ENCODE results near the gene PIP4P1. TPM values are rescaled to one million over a fixed set of nuclear protein-coding genes. Genes with fewer than 3 reads are reported as not detected.

Gene PIP4P1
- total and polyA plus RNA-seq, 2 of the 13 experiments (the other 11 are each of a cell fraction or from before 2014, with no cell fraction given), result 33.4 to 47.0 TPM

DNA sequence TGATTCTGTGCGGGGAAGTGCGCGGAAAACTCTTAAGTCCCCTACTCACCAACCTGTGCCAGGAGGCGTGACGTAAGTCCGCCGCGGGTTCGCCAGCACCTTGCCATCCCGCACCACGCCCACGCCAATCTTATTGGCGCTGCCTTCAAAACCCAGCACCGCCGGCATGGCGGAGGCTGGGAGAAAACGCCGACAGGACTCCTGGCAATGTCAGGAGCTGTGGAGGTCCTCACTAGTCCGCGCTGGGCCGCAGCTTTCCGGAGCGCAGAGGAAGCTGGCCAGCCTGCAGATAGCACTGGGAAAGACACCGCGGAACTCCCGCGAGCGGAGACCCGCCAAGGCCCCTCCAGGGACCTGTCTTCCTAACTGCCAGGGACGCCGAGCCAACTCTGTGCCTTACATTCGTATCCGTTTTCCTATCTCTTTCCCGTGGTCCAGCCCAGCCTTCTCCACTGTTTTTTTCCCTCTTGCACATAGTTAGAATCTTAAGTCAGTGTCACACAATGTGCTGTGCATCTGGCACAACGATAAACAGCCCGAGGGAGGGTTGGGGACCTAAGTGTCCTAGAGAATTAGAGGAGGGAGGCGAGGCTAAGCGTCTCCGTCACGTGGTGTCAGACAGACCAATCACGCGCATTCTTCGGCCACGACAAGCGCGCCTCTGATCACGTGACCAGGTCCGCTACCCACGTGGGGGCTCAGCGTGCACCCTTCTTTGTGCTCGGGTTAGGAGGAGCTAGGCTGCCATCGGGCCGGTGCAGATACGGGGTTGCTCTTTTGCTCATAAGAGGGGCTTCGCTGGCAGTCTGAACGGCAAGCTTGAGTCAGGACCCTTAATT, 6.5 kb downstream of the PIP4P1 start, which contains the start of the genes APEX1 and OSGEP (continued):
- TF ChIP-seq GABPB1 (CRISPR knock-in tag; IDR thresholded peaks at IDR 0.05) (peak; percentile 74), NR2F2 (IDR thresholded peaks at IDR 0.05; ENCODE audit: borderline replicate concordance, low read depth) (peak; percentile 16; the same call in 1 of the 2 replicates), MBNL3 (CRISPR knock-in tag; conservative IDR thresholded peaks at IDR 0.05) (no peak), XBP1 (CRISPR knock-in tag; IDR thresholded peaks at IDR 0.05) (no peak), SMC3 (IDR thresholded peaks at IDR 0.05; ENCODE audit: low read length) (no peak), HNRNPL (IDR thresholded peaks at IDR 0.05; ENCODE audit: low read depth, low read length) (peak; percentile 79), GATA4 (IDR thresholded peaks at IDR 0.05; ENCODE audit: borderline replicate concordance, low read depth) (peak; percentile 21), MIER3 (CRISPR knock-in tag; IDR thresholded peaks at IDR 0.05; ENCODE audit: borderline replicate concordance) (peak; percentile 81), TBP (CRISPR knock-in tag; IDR thresholded peaks at IDR 0.05) (no peak), CAMTA2 (CRISPR knock-in tag; IDR thresholded peaks at IDR 0.05; ENCODE audit: borderline replicate concordance) (peak; percentile 19; the same call in 1 of the 2 replicates), ZNF503 (CRISPR knock-in tag; IDR thresholded peaks at IDR 0.05) (no peak), CCDC6 (CRISPR knock-in tag; IDR thresholded peaks at IDR 0.05) (peak; percentile 50), KLF12 (CRISPR knock-in tag; IDR thresholded peaks at IDR 0.05; ENCODE audit: borderline replicate concordance) (peak; percentile 37), GPN1 (CRISPR knock-in tag; IDR thresholded peaks at IDR 0.05; ENCODE audit: borderline replicate concordance) (peak; percentile 33; the same call in 1 of the 2 replicates)
- TF ChIP-seq, protein P1, sequence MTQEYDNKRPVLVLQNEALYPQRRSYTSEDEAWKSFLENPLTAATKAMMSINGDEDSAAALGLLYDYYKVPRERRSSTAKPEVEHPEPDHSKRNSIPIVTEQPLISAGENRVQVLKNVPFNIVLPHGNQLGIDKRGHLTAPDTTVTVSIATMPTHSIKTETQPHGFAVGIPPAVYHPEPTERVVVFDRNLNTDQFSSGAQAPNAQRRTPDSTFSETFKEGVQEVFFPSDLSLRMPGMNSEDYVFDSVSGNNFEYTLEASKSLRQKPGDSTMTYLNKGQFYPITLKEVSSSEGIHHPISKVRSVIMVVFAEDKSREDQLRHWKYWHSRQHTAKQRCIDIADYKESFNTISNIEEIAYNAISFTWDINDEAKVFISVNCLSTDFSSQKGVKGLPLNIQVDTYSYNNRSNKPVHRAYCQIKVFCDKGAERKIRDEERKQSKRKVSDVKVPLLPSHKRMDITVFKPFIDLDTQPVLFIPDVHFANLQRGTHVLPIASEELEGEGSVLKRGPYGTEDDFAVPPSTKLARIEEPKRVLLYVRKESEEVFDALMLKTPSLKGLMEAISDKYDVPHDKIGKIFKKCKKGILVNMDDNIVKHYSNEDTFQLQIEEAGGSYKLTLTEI (CRISPR knock-in tag; conservative IDR thresholded peaks at IDR 0.05), result no peak
- TF ChIP-seq, protein P2, sequence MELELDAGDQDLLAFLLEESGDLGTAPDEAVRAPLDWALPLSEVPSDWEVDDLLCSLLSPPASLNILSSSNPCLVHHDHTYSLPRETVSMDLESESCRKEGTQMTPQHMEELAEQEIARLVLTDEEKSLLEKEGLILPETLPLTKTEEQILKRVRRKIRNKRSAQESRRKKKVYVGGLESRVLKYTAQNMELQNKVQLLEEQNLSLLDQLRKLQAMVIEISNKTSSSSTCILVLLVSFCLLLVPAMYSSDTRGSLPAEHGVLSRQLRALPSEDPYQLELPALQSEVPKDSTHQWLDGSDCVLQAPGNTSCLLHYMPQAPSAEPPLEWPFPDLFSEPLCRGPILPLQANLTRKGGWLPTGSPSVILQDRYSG (CRISPR knock-in tag; IDR thresholded peaks at IDR 0.05), result 0 out of 2 replicates have a peak, but pooled peaks have one; percentile 64
- TF ChIP-seq, protein P3, sequence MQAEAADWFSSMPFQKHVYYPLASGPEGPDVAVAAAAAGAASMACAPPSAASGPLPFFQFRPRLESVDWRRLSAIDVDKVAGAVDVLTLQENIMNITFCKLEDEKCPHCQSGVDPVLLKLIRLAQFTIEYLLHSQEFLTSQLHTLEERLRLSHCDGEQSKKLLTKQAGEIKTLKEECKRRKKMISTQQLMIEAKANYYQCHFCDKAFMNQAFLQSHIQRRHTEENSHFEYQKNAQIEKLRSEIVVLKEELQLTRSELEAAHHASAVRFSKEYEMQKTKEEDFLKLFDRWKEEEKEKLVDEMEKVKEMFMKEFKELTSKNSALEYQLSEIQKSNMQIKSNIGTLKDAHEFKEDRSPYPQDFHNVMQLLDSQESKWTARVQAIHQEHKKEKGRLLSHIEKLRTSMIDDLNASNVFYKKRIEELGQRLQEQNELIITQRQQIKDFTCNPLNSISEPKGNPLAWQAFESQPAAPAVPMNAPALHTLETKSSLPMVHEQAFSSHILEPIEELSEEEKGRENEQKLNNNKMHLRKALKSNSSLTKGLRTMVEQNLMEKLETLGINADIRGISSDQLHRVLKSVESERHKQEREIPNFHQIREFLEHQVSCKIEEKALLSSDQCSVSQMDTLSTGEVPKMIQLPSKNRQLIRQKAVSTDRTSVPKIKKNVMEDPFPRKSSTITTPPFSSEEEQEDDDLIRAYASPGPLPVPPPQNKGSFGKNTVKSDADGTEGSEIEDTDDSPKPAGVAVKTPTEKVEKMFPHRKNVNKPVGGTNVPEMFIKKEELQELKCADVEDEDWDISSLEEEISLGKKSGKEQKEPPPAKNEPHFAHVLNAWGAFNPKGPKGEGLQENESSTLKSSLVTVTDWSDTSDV (CRISPR knock-in tag; IDR thresholded peaks at IDR 0.05), result 0 out of 2 replicates have a peak, but pooled peaks have one; percentile 23
- TF ChIP-seq, protein P4, sequence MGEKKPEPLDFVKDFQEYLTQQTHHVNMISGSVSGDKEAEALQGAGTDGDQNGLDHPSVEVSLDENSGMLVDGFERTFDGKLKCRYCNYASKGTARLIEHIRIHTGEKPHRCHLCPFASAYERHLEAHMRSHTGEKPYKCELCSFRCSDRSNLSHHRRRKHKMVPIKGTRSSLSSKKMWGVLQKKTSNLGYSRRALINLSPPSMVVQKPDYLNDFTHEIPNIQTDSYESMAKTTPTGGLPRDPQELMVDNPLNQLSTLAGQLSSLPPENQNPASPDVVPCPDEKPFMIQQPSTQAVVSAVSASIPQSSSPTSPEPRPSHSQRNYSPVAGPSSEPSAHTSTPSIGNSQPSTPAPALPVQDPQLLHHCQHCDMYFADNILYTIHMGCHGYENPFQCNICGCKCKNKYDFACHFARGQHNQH (CRISPR knock-in tag; IDR thresholded peaks at IDR 0.05), result peak; percentile 63
- TF ChIP-seq, protein P5, sequence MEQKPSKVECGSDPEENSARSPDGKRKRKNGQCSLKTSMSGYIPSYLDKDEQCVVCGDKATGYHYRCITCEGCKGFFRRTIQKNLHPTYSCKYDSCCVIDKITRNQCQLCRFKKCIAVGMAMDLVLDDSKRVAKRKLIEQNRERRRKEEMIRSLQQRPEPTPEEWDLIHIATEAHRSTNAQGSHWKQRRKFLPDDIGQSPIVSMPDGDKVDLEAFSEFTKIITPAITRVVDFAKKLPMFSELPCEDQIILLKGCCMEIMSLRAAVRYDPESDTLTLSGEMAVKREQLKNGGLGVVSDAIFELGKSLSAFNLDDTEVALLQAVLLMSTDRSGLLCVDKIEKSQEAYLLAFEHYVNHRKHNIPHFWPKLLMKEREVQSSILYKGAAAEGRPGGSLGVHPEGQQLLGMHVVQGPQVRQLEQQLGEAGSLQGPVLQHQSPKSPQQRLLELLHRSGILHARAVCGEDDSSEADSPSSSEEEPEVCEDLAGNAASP (CRISPR knock-in tag; IDR thresholded peaks at IDR 0.05; ENCODE audit: borderline replicate concordance), result no peak; the same call in 1 of the 2 replicates
